K562 (cell line): ENCODE results near the gene DLGAP1.

Experiments
- CHD2 ChIP-seq: IDR thresholded peaks from 2 replicates; pipeline ENCODE4 v1.6.1; 2011; ENCODE audit warnings: low read depth, low read length
- FOXP1 ChIP-seq: sonication (generic); formaldehyde crosslinking; IDR thresholded peaks from 2 replicates; pipeline ENCODE4 v1.8.0; 2022; ENCODE audit warnings: mild to moderate bottlenecking, missing genetic modification reagents
- RCOR1 ChIP-seq, 2 experiments: IDR thresholded peaks; 2 replicates each; pipeline ENCODE4 v1.6.1; 2012; ENCODE audit warnings: low read depth in 2 of 2, low read length in 2 of 2, borderline replicate concordance in 1 of 2, improper control_type of control experiment in 1 of 2
- TRIM25 ChIP-seq: fragments of 450-650 bp; IDR thresholded peaks from 2 replicates; pipeline ENCODE4 v1.7.0; 2016; ENCODE audit warnings: borderline replicate concordance

GRCh38 chr18:4358618-4359017 is 96.5 kb downstream of the DLGAP1 start:
- no peak for TF ChIP-seq FOXP1 (CRISPR knock-in tag)
- no peak for TF ChIP-seq TRIM25
- TF ChIP-seq RCOR1 (IDR thresholded peaks at IDR 0.05; ENCODE audit: borderline replicate concordance in 1 of 2, low read depth in 2 of 2, low read length in 2 of 2) = no peak
- TF ChIP-seq CHD2 = no peak
